ENCODE results near the gene PEAK3. TPM values are rescaled to one million over a fixed set of nuclear protein-coding genes. Genes with fewer than 3 reads are reported as not detected.

Gene PEAK3
- total RNA-seq, 1 experiment from 2014 or later, result not detected

GRCh38 chr19:2229103-2230032 is 52.6 kb downstream of the PEAK3 start:
- DNase-seq, result no peak
- no peaks in the 10 kb centered on the region for H3K9me3 ChIP-seq
- no peak overlapping the region for H3K4me3 ChIP-seq
- H3K27me3 ChIP-seq, result no peaks in the 10 kb centered on the region
- H3K36me3 ChIP-seq, result peaks cover 10% of the 10 kb centered on the region; the same call in 1 of the 2 replicates

- DNase-seq, result no peak
- Histone ChIP-seq H3K4me3 (no peak overlapping the region), H3K27me3 (no peaks in the 10 kb centered on the region), H3K36me3 (peaks cover 9% of the 10 kb centered on the region; the same call in 1 of the 2 replicates), H3K9me3 (no peaks in the 10 kb centered on the region)
Observed at GRCh38 chr19:2228157-2229030, 53.6 kb downstream of the PEAK3 start.

GRCh38 chr19:2227415-2228156 is 54.4 kb downstream of the PEAK3 start:
- Histone ChIP-seq H3K9me3 (no peaks in the 10 kb centered on the region), H3K27me3 (no peaks in the 10 kb centered on the region), H3K36me3 (peaks cover 7% of the 10 kb centered on the region; the same call in 1 of the 2 replicates), H3K4me3 (no peak overlapping the region)
- no peak for DNase-seq

- no peak overlapping the region for H3K4me3 ChIP-seq
- H3K27me3 ChIP-seq, result no peaks in the 10 kb centered on the region
- peaks cover 9% of the 10 kb centered on the region; the same call in 1 of the 2 replicates for H3K36me3 ChIP-seq
- H3K9me3 ChIP-seq, result no peaks in the 10 kb centered on the region
- no peak for DNase-seq
Observed at GRCh38 chr19:2226840-2227360, 55.1 kb downstream of the PEAK3 start.

- H3K27me3 ChIP-seq, result no peaks in the 10 kb centered on the region
- H3K4me3 ChIP-seq, result no peak overlapping the region
- H3K36me3 ChIP-seq, result peaks cover 5% of the 10 kb centered on the region; the same call in 1 of the 2 replicates
- no peak for DNase-seq
- H3K9me3 ChIP-seq, result no peaks in the 10 kb centered on the region
Observed at GRCh38 chr19:2226051-2226839, 55.7 kb downstream of the PEAK3 start.

- no peaks in the 10 kb centered on the region for H3K27me3 ChIP-seq
- H3K4me3 ChIP-seq, result no peak overlapping the region
- no peak for DNase-seq
- no peaks in the 10 kb centered on the region for H3K9me3 ChIP-seq
- peaks cover 5% of the 10 kb centered on the region; the same call in 1 of the 2 replicates for H3K36me3 ChIP-seq
Observed at GRCh38 chr19:2225415-2226050, 56.4 kb downstream of the PEAK3 start.

- DNase-seq, result no peak
- H3K4me3 ChIP-seq, result no peak overlapping the region
- H3K9me3 ChIP-seq, result no peaks in the 10 kb centered on the region
- H3K36me3 ChIP-seq, result peaks cover 5% of the 10 kb centered on the region; the same call in 1 of the 2 replicates
- no peaks in the 10 kb centered on the region for H3K27me3 ChIP-seq
Observed at GRCh38 chr19:2224754-2225349, 57.1 kb downstream of the PEAK3 start.

Other genes starting within 250 kb of the PEAK3 start
- gene MKNK2, start 230.9 kb downstream of the PEAK3 start, total RNA-seq (2014; rRNA removed; shearing (Covaris generic); ENCODE audit: low replicate concordance), result 17.9 and 38.6 TPM in 2 replicates
- 9.4 and 9.7 TPM in 2 replicates for gene MOB3A, start 185.8 kb downstream of the PEAK3 start, total RNA-seq (2014; rRNA removed; shearing (Covaris generic); ENCODE audit: low replicate concordance)
- gene IZUMO4, start 185.3 kb downstream of the PEAK3 start, total RNA-seq (2014; rRNA removed; shearing (Covaris generic); ENCODE audit: low replicate concordance), result not detected in 2 replicates
- gene AP3D1, start 130.6 kb downstream of the PEAK3 start, total RNA-seq (2014; rRNA removed; shearing (Covaris generic); ENCODE audit: low replicate concordance), result 65.6 and 91.8 TPM in 2 replicates
- 3.5 and 5.4 TPM in 2 replicates for gene DOT1L, start 118.2 kb downstream of the PEAK3 start, total RNA-seq (2014; rRNA removed; shearing (Covaris generic); ENCODE audit: low replicate concordance)
- 23.1 and 25.6 TPM in 2 replicates for gene PLEKHJ1, start 45.8 kb downstream of the PEAK3 start, total RNA-seq (2014; rRNA removed; shearing (Covaris generic); ENCODE audit: low replicate concordance)
- gene SF3A2, start 45.4 kb downstream of the PEAK3 start, total RNA-seq (2014; rRNA removed; shearing (Covaris generic); ENCODE audit: low replicate concordance), result 5.5 and 23.7 TPM in 2 replicates
- gene AMH, start 32.9 kb downstream of the PEAK3 start, total RNA-seq (2014; rRNA removed; shearing (Covaris generic); ENCODE audit: low replicate concordance), result 0.49 and 4.1 TPM in 2 replicates
- gene JSRP1, start 25.8 kb downstream of the PEAK3 start, total RNA-seq (2014; rRNA removed; shearing (Covaris generic); ENCODE audit: low replicate concordance), result not detected in 2 replicates
- not detected in 2 replicates for gene LINGO3, start 26.0 kb upstream of the PEAK3 start, total RNA-seq (2014; rRNA removed; shearing (Covaris generic); ENCODE audit: low replicate concordance)
- 73.8 and 259 TPM in 2 replicates for gene LSM7, start 46.4 kb upstream of the PEAK3 start, total RNA-seq (2014; rRNA removed; shearing (Covaris generic); ENCODE audit: low replicate concordance)
- 14.9 and 17.8 TPM in 2 replicates for gene SPPL2B, start 46.5 kb upstream of the PEAK3 start, total RNA-seq (2014; rRNA removed; shearing (Covaris generic); ENCODE audit: low replicate concordance)
- gene TMPRSS9, start 78.1 kb upstream of the PEAK3 start, total RNA-seq (2014; rRNA removed; shearing (Covaris generic); ENCODE audit: low replicate concordance), result not detected in 2 replicates
- 17.2 and 34.5 TPM in 2 replicates for gene TIMM13, start 145.4 kb upstream of the PEAK3 start, total RNA-seq (2014; rRNA removed; shearing (Covaris generic); ENCODE audit: low replicate concordance)
- 124 and 171 TPM in 2 replicates for gene LMNB2, start 174.8 kb upstream of the PEAK3 start, total RNA-seq (2014; rRNA removed; shearing (Covaris generic); ENCODE audit: low replicate concordance)
- 36.4 and 48.7 TPM in 2 replicates for gene GADD45B, start 194.0 kb upstream of the PEAK3 start, total RNA-seq (2014; rRNA removed; shearing (Covaris generic); ENCODE audit: low replicate concordance)

Data from MG63 (cell line).